T1000 (cell line): ENCODE data around the gene PRR7.

ENCODE experiments used
- DNase-seq: peaks from one replicate; lab custom pipeline; 2025; ENCODE audit warnings: mixed read lengths; lab: John Stamatoyannopoulos, UW

Gene PRR7

DNA sequence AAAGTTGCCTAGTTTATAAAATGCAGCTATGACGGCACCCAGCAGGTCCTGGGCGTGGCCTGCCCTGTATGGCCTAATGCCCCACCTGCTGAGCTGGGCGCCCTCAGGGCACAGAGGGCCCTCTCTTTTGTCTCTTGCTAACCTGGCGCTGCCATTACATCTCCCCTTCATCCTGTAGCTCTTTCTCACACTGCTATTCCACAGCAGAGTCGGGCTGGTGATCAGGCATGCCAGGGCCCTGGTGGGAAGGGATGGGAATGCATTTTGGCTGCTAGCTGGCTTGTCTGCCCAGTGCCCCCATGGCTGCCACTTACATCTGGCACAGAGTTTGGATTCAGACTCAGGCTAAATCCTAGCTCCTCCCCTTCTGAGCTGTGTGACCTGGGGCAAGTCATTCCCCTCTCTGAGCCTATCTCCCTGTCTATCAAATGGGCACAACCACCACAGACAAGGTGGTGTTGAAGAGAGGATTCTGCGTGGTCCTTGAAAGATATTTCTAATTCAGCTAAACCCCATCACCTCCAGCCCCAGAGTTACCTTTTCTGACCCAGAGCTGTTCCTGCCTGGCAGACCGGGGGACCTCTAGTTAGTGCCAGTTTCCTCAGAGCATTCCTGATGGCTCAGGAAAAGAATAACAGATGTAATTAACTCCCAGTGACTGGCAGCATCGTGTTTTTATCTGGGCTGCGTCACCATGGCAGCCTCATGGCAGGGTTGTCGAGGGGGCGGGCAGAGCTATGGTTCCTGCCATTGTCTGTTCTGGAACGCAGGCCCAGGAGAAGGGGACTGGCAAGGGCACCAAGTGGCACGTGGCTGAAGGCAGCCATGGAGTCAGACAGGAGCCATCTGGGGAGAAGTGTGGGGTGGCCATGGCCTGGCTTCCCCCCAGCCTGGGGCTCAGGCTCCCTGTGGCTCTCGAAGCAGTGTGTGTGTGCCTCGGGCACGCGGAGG lies 6.3 kb downstream of the PRR7 start:
- DNase-seq = no peak

DNA sequence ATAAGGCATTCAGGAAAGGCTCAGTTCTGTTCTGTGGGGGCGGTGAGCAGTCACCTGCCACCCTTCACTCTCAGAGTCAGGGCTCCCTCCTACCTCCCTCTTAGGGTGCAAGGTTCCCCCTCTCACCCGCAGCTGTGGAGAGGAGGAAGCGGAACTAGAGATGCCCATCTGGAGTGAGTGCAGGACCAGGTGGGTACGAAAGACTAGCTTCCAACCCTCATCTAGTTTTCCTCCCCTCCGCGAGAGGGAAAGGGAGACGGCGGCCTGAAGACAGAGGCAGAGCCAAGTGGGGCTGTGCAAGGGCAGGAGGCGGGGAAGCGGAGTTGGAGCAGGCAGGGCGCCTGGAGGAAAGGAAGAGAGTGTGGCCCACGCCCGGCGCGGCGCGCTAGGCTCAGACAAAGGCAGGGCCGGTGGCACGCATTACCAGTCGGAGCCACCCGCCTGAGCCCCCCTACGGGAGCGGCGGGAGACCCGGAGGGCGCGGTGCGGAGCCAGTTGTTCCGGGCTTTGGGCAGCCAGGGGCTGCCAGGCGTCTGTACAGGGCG lies 7.3 kb downstream of the PRR7 start:
- DNase-seq = no peak

DNA sequence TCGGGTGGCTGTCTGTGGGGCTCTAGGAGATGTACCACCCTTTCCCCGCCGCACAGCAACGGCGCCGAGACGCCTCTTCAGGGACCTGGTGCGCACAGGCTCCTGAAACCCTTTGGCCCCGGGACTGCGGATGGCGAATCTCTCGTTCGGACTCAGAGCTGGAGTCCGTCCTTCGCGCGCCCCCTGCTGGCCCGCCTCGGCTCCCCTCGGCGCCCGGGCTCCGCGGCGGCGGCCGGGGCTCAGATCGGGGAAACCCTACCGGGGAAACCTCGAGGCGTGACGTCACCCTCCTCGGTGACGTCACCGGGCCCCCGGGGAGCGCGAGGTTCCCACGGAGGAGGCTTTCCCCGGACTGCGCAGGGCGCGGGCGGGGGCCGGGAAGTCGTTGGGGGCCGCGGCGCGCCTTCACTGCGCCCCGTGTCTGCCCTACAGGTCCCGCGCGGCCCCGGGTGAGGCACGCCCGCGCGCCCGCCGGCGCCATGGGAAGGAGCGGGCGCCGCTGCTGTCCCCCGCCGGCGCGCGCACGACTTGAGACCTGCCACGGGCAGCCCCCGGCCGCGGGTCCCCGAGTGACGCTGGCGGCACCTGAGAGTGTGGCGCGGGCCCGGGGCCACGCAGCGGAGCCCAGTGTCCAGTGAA lies 7.9 kb downstream of the PRR7 start:
- peak; percentile 86 for DNase-seq

GRCh38 chr5:177455036-177455660 lies 8.5 kb downstream of the PRR7 start:
- peak; percentile 55 for DNase-seq

GRCh38 chr5:177455661-177456590 lies 9.3 kb downstream of the PRR7 start:
- DNase-seq = peak; percentile 74

DNA sequence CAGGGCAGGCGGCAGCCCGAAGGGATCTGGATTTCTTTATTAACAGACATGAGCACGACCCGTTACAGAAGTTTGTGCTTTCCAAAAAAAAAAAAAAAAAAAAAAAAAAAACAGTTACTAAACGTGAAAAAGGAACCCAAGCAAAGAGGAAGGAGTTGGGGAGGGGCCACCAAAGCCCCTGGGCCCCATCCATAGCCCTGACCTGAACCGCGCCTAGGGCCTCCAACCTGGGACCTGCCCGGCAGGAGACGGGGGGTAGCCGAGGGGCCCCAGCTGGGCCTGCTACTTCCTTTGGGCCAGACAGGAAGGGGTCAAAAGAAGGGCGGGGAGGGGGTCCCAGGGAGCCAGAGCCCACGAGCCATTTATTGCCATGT lies 10.0 kb downstream of the PRR7 start:
- no peak for DNase-seq

DNA sequence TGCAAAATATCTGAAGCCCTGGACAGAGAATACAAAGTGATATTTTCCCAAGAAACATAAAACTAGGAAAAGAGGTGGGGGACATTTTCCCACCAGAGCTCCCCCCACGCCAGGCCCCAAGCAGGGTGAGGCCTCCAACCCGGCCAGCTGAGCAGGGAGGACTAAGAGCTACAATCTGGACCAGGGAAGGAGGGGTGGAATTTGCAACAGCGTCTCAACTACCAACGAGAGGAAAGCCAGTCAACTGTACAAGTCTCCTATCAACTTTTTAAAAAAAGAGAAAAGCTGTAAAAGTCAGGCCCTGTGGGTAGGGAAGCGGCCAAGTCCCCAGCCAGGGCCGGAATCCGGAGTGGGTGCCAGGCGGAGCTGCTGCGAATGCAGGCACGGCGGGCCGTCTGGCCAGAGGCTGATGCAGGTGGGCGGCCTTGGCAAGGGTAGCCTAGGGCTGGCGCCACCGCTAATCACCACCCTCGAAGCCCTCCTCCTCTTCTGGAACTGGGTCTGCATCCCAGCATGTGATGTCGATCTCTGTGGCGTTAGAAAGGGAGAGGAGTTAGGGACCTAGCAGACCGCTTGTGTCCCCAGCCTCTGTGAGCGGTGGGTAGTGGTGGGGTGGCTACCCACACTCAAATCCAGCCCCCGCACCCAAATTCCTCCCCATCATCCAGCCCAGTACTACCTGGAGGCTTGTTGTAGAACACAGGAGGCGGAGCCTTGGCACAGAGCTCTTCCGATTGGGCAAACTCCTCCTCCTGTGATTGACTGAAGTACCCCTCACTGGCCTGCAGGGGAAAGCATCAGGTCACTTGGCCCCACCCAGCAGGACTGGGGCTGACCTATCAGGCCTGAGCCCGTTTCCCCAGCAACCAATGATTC lies 10.6 kb downstream of the PRR7 start:
- peak; percentile 86 for DNase-seq

DNA sequence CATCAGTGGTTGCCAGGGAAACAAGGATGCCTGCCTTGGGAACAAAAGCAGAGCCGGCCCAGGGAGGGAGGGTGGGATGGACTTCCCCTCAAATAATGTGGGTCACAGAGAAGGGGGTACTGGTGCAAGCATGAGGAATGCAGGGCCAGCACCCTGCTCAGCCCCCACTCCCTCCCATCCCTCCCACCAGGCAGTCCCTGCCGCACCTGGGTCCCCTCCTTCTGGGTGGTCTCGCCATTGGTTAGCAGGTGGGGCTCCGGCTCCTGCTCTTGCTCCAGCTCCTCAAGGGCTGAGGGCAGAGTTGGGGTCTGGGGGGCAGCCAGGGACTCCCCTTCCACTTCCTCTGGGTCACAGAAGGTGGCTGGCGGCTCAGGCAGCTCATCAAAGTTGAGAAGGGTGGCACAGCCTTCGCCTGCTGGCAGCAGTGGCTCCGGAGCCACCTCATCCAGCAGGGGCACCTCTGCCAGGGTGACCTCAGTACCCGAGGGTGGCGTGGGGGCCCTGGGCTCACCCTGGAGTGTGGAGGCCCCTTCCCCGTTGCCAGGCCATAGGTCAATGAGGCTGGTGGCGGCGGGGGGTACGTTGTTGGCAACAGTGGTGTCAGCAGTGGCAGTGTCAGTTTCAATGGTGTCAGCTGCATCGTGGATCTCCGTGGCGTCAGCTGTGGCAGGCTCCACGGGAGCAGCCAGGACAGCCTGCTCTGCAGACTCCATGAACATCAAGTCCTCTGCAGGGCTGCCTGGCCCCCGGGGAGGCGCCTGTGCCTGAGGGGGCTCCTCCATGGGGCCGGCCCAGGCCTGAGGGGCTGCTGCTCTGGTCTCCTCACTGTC lies 11.5 kb downstream of the PRR7 start:
- DNase-seq = no peak

DNA sequence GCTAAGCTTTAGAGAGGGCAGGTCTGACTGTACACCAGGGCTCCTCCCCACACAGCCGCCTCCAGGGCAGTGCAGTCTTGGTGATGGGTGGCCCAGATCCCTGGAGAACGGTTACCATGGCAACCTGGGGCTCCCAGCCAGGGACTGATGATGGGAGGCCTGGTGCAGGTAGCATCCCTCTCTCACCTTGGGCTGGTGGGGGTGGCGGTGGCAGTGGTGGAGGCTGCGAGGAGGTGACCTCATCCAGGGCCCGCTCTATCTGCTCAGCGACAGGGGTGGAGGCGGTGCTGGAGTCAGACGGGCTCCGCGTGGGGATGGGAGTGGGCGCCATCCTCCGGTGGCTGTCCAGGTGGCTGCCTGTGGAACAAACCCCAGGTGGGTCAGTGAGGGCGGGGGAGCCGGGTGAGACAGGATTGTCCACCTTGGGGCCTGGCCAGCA lies 12.3 kb downstream of the PRR7 start:
- no peak for DNase-seq

DNA sequence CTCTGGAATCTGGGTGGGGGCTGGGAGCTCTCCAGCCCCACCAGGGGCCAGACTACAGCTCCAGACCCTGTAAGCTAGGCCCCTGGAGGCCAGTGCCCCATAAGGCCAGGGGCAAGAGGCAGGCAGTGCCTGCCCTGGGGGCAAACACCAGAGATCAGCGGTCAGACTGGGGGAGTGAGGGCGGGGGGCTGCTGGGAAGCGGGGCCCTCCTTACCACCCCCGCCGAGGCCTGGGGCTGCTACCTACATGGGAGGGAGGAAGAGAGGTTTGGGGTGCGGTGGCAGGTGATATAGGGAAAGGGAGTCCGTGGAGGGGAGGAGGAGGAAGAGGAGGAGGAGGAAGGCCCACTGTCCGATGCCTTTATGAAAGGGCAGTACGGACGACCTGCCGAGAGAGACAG lies 12.7 kb downstream of the PRR7 start:
- no peak for DNase-seq

DNA sequence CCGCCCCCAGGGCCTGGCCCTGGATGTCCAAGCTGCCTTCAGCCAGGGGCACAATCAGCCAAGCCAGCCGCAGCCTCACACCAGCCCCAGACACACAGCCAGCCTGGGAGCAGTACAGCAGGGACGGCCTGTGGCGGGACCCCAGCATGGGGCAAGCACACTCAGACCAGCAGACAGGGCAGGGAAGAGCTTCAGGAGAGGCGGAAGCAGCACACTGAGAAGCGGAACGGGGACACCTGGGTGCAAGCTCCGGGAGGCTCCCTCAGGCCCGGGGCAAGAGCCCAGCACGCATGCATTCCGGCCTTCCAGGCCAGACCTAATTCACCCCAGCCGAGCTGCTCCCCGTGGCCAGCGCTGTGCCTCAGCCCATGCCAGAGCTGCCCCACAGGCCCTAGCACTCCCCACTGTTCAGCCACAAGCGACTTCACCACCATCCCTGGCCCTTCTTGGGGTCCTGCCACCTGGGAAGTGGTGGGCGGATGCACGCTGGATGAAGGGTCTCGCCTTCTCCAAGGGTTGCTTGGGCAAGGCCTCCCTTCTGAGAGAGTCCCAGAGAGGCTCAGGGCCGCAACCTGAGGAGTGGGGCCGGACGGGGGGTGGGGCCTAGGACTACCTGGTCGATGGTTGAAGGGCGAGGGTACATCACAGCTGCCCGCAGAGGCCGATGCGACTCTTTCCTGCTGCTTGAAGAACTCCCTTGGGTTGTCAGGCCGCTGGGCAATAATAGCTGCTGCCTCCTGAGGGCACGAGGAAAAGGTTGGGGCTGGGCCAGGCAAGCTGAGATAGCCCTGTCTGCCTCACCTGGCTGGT lies 13.4 kb downstream of the PRR7 start:
- DNase-seq = no peak

DNA sequence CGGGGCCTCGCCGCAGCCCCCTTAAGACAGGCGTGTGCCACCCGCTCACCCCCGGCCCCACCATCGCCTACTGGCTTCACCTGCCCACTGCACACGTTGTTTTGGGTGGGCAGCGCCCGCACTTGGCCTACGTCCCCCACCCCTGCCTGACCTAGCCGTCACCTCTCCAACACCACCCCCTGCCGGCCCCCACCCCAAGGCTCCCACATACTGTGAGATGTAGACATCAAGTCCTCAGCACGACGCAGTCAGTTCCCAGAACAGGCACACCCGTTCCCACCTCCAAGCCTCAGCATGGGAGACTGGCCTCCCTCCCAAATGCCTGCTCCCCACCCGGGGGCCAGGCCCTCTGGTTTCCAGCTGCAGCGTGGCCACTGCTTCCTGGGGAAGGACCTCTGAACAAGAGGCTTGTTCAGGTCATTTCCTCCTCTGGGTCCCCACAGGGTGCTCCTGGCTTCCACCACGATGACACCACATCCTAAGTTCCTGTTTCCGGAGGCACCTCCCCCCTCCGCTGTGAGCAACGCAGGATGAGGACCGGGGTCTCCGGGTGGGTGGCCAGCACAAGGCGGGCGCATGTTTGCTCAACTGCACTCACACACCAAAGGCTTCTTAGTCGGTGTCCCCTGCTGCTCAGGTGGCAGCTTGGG lies 15.5 kb downstream of the PRR7 start:
- DNase-seq = no peak

GRCh38 chr5:177465044-177465443 lies 18.4 kb downstream of the PRR7 start:
- DNase-seq = no peak

DNA sequence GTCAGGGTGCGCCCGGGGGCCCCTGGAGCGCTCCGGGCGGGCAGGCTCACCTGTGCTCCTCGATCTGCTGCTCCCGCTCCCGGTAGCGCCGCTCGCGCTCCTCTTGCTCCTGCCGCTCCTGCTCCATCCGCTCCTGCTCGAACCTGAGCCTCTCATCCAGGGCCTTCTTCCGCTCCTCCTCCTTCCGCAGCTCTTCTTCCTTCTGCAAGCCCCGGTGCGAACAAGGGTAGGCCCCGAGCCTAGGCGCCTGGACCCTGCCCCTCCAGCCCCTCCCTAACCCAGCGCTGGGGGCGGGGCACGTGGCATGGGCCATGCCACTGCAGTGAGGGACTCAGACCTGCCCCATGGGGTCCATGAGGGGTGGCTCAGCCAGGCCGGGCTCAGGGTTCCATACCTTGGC lies 20.2 kb downstream of the PRR7 start:
- no peak for DNase-seq

GRCh38 chr5:177467436-177467835 lies 20.8 kb downstream of the PRR7 start:
- no peak for DNase-seq

- no peak for DNase-seq
These were observed 21.7 kb downstream of the PRR7 start for GRCh38 chr5:177468329-177468684.

GRCh38 chr5:177468685-177469628 lies 22.3 kb downstream of the PRR7 start:
- DNase-seq = peak; percentile 29
